HG03139 (cell line): Measurements from ENCODE around the gene OR4A15.

Experiments used
- ATAC-seq: cut with Tn5 transposase; IDR thresholded peaks from one replicate; pipeline ENCODE4 v1.9.1; 2021; ENCODE audit not compliant: unreplicated experiment

Gene OR4A15

GRCh38 chr11:55367674-55368073 lies at the start of gene OR4A15:
TSS of gene OR4A15 (plus strand) at chr11:55367974. CDS start at chr11:55367974, 0 bp downstream.
- ATAC-seq, result no peak

- no peak for ATAC-seq
Observed at GRCh38 chr11:55324500-55324899, 43.3 kb upstream of the OR4A15 start.

GRCh38 chr11:55342901-55343300 lies 24.9 kb upstream of the OR4A15 start, which contains the start of gene OR4A16:
TSS of gene OR4A16 (plus strand) at chr11:55343201. CDS start at chr11:55343201, 0 bp downstream.
- ATAC-seq, result no peak

- ATAC-seq, result no peak
Observed at GRCh38 chr11:55345306-55345705, 22.5 kb upstream of the OR4A15 start.

GRCh38 chr11:55349032-55349431 lies 18.7 kb upstream of the OR4A15 start:
- no peak for ATAC-seq

- no peak for ATAC-seq
Observed at GRCh38 chr11:55357560-55358184, 10.1 kb upstream of the OR4A15 start.

GRCh38 chr11:55401011-55401410 lies 33.2 kb downstream of the OR4A15 start:
- ATAC-seq, result no peak
